Gastroesophageal sphincter (tissue), 3 donors: Measurements from ENCODE around the gene ANKRD1.

ENCODE experiments used
- CTCF ChIP-seq, 4 experiments: fragments of 200-600 bp in 2 of 4; fragments of 450-650 bp in 2 of 4; sonication (generic) in 1 of 4; IDR thresholded peaks; one replicate each; pipeline ENCODE4 v1.5.1; 2017 to 2019; ENCODE audit warnings: antibody characterized with exemption in 4 of 4, mild to moderate bottlenecking in 2 of 4, moderate library complexity in 2 of 4
- EP300 ChIP-seq: sonication (generic); formaldehyde crosslinking; IDR thresholded peaks from one replicate; pipeline ENCODE4 v1.6.1; 2017; ENCODE audit warnings: antibody characterized with exemption, mild to moderate bottlenecking
- POLR2A ChIP-seq, 2 donors: fragments of 450-650 bp; IDR thresholded peaks; one replicate each; pipeline ENCODE4 v1.6.1; 2017; ENCODE audit warnings: antibody characterized with exemption in 2 of 2, mild to moderate bottlenecking in 2 of 2, moderate library complexity in 1 of 2
- POLR2AphosphoS5 ChIP-seq: sonication (generic); formaldehyde crosslinking; IDR thresholded peaks from one replicate; pipeline ENCODE4 v1.6.1; 2017; ENCODE audit warnings: antibody characterized with exemption

- TF ChIP-seq POLR2AphosphoS5 (no peak), CTCF (IDR thresholded peaks at IDR 0.05) (no peak), POLR2A (IDR thresholded peaks at IDR 0.05) (no peak), EP300 (no peak)
Observed at GRCh38 chr10:90866050-90866598, 54.8 kb downstream of the ANKRD1 start.
